ENCODE measurements around the gene NOP9.

Gene NOP9

GRCh38 chr14:24254630-24255392 is 44.8 kb upstream of the NOP9 start:
- no peak for DNase-seq (ENCODE audit: low spot score)
- in situ Hi-C loops (cut with MboI; ENCODE audit: low sequenced_read_pairs, unreplicated experiment), result no loop called here
- TF ChIP-seq, protein P1, sequence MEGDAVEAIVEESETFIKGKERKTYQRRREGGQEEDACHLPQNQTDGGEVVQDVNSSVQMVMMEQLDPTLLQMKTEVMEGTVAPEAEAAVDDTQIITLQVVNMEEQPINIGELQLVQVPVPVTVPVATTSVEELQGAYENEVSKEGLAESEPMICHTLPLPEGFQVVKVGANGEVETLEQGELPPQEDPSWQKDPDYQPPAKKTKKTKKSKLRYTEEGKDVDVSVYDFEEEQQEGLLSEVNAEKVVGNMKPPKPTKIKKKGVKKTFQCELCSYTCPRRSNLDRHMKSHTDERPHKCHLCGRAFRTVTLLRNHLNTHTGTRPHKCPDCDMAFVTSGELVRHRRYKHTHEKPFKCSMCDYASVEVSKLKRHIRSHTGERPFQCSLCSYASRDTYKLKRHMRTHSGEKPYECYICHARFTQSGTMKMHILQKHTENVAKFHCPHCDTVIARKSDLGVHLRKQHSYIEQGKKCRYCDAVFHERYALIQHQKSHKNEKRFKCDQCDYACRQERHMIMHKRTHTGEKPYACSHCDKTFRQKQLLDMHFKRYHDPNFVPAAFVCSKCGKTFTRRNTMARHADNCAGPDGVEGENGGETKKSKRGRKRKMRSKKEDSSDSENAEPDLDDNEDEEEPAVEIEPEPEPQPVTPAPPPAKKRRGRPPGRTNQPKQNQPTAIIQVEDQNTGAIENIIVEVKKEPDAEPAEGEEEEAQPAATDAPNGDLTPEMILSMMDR (IDR thresholded peaks at IDR 0.05; ENCODE audit: borderline replicate concordance, control extremely low read depth, extremely low read depth, insufficient read depth, missing control alignments), result no peak

DNA sequence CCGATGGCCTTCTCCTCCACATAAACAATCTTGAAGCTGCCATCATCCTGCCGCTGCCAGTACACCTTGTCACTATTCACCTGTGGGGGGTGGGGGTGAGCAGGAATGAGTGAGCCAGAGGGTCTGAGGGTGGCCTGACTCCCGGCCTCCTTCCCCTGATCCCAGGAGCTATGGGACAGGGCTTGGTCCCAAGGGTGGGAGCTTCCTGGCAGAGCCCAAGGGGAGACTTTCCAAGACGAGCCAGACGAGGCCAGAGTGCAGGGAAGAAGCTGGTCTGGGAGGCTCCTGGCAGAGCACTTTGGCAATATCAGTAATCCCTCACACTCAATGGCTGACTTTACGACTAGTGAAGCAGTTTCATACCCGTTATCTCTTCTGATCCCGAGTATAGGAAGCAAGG is 44.2 kb upstream of the NOP9 start:
- DNase-seq (ENCODE audit: low spot score), result no peak
- TF ChIP-seq, protein P1 (IDR thresholded peaks at IDR 0.05; ENCODE audit: borderline replicate concordance, control extremely low read depth, extremely low read depth, insufficient read depth, missing control alignments), result no peak
- in situ Hi-C loops (cut with MboI; ENCODE audit: low sequenced_read_pairs, unreplicated experiment), result no loop called here

- TF ChIP-seq, protein P1 (IDR thresholded peaks at IDR 0.05; ENCODE audit: borderline replicate concordance, control extremely low read depth, extremely low read depth, insufficient read depth, missing control alignments), result no peak
- in situ Hi-C loops (cut with MboI; ENCODE audit: low sequenced_read_pairs, unreplicated experiment), result no loop called here
- DNase-seq (ENCODE audit: low spot score), result no peak
Observed at GRCh38 chr14:24255931-24256711, 43.5 kb upstream of the NOP9 start.

GRCh38 chr14:24256960-24257359 is 42.7 kb upstream of the NOP9 start:
- TF ChIP-seq, protein P1 (IDR thresholded peaks at IDR 0.05; ENCODE audit: borderline replicate concordance, control extremely low read depth, extremely low read depth, insufficient read depth, missing control alignments), result no peak
- DNase-seq (ENCODE audit: low spot score), result no peak
- in situ Hi-C loops (cut with MboI; ENCODE audit: low sequenced_read_pairs, unreplicated experiment), result no loop called here

- in situ Hi-C loops (cut with MboI; ENCODE audit: low sequenced_read_pairs, unreplicated experiment), result no loop called here
- TF ChIP-seq, protein P1 (IDR thresholded peaks at IDR 0.05; ENCODE audit: borderline replicate concordance, control extremely low read depth, extremely low read depth, insufficient read depth, missing control alignments), result no peak
- DNase-seq (ENCODE audit: low spot score), result no peak
Observed at GRCh38 chr14:24258119-24258518, 41.5 kb upstream of the NOP9 start.

DNA sequence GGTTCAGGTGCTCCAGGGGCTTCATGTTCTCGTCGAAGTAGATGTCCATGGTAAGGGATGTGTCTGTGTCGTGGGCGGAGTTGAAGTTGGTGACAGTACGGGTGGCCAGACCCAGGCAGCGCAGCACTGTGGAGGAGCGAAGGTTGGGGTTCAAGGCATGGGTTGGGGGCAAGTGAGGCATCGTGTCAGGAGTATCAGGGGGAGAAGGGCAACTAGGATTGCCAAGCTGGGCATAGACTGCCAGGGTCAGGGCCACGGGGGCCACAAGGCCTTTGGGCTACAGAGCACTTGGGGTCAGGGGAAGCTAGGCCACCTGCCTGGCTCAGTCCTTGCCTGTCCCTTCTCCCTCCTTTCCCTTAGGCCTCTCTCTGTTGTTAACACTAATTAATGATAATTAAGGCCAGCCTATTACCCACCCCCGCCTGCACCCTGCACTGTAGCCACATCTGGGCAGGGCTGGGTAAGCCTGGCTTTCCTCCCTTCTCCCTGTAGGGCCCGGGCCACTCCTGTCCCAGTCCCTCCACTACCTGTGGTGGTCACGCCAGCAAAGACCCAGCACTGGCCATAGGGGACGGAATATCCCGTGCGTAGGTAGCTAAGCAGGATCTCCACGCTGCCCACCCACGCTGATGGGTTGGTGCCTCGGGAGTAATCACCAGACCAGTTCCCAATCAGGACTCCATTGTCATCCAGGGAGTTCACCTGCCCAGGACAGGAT is 40.9 kb upstream of the NOP9 start:
- TF ChIP-seq, protein P1 (IDR thresholded peaks at IDR 0.05; ENCODE audit: borderline replicate concordance, control extremely low read depth, extremely low read depth, insufficient read depth, missing control alignments), result no peak
- in situ Hi-C loops (cut with MboI; ENCODE audit: low sequenced_read_pairs, unreplicated experiment), result no loop called here
- no peak for DNase-seq (ENCODE audit: low spot score)

All from GM13976 (cell line).